Esophagus squamous epithelium (tissue), 4 donors: ENCODE measurements around the gene CDH24.

Experiments used
- POLR2A ChIP-seq, 4 donors: fragments of 450-650 bp; IDR thresholded peaks; one replicate each; pipeline ENCODE4 v1.6.1; 2017; ENCODE audit warnings: antibody characterized with exemption in 4 of 4, mild to moderate bottlenecking in 4 of 4, moderate library complexity in 3 of 4
- TF ChIP-seq, protein P1 (sequence below), 6 experiments: fragments of 450-650 bp in 4 of 6; fragments of 200-600 bp in 2 of 6; sonication (generic) in 2 of 6; IDR thresholded peaks; one replicate each; pipeline ENCODE4 v1.5.1; 2016 to 2019; ENCODE audit warnings: antibody characterized with exemption in 6 of 6, mild to moderate bottlenecking in 4 of 6, moderate library complexity in 4 of 6

DNA sequence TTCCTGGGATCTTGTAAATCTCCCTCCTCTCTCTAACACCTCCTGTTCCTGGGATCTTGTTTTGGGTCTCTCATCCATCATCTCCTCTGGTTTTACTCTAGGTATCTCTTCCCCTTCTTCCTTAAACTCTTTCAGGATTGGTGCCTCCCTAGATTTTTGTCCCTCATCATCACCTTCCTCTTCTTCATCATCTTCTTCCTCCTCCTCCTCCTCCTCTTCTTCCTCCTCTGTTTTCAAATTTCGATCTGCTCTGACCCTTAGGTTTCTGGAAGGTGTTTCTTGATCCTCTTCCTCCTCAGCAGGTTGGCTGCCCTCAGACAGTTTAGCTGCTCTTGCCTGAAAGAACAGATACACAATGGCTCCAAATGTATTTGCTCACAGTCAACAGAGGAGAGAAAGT is 23.2 kb upstream of the CDH24 start:
- TF ChIP-seq, protein P1, sequence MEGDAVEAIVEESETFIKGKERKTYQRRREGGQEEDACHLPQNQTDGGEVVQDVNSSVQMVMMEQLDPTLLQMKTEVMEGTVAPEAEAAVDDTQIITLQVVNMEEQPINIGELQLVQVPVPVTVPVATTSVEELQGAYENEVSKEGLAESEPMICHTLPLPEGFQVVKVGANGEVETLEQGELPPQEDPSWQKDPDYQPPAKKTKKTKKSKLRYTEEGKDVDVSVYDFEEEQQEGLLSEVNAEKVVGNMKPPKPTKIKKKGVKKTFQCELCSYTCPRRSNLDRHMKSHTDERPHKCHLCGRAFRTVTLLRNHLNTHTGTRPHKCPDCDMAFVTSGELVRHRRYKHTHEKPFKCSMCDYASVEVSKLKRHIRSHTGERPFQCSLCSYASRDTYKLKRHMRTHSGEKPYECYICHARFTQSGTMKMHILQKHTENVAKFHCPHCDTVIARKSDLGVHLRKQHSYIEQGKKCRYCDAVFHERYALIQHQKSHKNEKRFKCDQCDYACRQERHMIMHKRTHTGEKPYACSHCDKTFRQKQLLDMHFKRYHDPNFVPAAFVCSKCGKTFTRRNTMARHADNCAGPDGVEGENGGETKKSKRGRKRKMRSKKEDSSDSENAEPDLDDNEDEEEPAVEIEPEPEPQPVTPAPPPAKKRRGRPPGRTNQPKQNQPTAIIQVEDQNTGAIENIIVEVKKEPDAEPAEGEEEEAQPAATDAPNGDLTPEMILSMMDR (IDR thresholded peaks at IDR 0.05) = no peak
- no peak for TF ChIP-seq POLR2A (IDR thresholded peaks at IDR 0.05)
